Astrocyte (in vitro differentiated cells and primary cell): Measurements from ENCODE around the gene KPNA4.

Experiments used
- EZH2 ChIP-seq: IDR thresholded peaks from 2 replicates; pipeline ENCODE4 v1.6.1; 2012; ENCODE audit warnings: mild to moderate bottlenecking, low read length, inconsistent platforms; ENCODE audit not compliant: insufficient read depth
- TF ChIP-seq, protein P1 (sequence below): IDR thresholded peaks from 2 replicates; pipeline ENCODE4 v1.5.1; 2011; ENCODE audit warnings: low read depth, mild to moderate bottlenecking, inconsistent platforms, low read length, moderate library complexity; ENCODE audit not compliant: insufficient read depth

DNA sequence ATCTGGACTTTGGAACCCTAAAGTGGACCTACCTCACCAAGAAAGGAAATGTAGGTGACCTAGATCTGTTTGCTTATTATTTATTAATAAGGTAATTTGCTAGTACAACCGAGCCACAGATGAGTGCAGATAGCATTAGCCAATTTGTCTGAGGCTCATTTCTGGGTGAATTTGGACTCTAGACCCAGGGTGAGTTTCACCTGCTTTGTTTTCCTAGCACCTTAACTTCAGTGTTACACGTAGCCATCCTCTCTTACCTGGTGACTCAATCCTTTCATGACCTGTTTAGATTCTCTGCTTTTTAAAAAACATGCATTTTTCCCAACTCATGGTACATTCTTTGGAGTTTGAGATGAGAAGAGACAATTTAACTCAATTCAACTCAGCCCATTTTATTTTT, 33.5 kb upstream of the KPNA4 start:
- TF ChIP-seq, protein P1, sequence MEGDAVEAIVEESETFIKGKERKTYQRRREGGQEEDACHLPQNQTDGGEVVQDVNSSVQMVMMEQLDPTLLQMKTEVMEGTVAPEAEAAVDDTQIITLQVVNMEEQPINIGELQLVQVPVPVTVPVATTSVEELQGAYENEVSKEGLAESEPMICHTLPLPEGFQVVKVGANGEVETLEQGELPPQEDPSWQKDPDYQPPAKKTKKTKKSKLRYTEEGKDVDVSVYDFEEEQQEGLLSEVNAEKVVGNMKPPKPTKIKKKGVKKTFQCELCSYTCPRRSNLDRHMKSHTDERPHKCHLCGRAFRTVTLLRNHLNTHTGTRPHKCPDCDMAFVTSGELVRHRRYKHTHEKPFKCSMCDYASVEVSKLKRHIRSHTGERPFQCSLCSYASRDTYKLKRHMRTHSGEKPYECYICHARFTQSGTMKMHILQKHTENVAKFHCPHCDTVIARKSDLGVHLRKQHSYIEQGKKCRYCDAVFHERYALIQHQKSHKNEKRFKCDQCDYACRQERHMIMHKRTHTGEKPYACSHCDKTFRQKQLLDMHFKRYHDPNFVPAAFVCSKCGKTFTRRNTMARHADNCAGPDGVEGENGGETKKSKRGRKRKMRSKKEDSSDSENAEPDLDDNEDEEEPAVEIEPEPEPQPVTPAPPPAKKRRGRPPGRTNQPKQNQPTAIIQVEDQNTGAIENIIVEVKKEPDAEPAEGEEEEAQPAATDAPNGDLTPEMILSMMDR: no peak
- TF ChIP-seq EZH2: no peak
